Stimulated activated CD4-positive, alpha-beta T cell treated with anti-CD3 and anti-CD28 coated beads, Interleukin-2, amount 100 ng/mL, for 48 hours (primary cell): Measurements from ENCODE around the gene FILIP1L.
"Not testable (repeated sequence)": the region's sequence is repeated elsewhere in the genome, so short reads cannot be mapped to it uniquely, and the experiment has no call there.

Experiments used
- DNase-seq, 2 donors: peaks; one replicate each; pipeline ENCODE4 v3.0.0-alpha.2; 2020

Gene FILIP1L

DNA sequence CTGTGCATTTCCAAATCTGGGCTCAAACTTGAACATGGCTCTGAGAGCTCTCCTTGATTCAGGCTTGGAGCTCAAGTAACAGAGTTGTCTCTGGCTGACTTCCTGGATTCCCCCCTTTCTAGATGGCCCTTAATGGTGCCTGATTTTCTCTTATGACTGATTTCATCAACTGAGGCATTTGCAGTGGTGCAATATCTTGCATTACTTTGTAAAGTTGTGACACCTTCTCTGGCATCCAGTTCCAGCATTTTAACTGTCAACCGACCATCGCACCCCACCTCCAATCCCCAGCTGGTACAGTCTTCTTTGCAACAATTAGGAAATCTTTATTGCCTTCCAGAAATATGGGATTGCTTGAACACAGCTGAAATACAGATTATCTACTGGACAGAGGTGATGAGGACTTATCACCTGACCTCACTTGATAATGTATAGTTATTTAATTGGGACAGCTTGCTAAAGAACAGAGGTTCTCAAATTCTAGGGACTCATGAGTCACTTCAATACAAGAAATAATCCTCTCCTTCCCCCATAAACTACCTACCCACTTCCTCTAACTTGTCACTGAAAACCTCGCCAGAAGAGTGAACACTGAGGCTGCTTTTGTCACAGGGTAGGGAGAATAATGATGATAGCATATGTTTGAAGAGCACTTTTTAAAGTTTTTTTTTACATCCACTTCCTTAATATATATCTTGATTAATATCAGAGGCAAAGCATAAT lies 41.8 kb downstream of the FILIP1L start:
- no peak for DNase-seq

DNA sequence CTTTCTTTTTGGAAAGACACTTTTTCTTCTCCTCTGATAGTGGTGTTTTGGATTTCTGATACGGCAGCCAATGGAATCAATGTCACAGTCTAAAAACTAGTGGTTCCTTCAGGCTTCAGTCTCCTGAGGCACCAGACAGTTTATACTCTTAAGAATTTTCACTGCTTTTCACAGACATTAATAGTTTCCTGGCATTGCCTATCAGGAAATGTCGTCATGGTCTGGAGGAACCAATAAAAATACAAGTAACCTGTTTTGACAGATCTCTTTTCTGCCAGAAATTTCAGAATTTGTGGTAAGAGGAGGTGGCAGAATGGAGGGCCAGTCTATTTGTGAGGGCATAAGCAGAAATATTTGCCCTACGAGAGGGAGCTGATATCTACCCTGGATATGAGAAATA lies 44.8 kb downstream of the FILIP1L start:
- no peak for DNase-seq

DNA sequence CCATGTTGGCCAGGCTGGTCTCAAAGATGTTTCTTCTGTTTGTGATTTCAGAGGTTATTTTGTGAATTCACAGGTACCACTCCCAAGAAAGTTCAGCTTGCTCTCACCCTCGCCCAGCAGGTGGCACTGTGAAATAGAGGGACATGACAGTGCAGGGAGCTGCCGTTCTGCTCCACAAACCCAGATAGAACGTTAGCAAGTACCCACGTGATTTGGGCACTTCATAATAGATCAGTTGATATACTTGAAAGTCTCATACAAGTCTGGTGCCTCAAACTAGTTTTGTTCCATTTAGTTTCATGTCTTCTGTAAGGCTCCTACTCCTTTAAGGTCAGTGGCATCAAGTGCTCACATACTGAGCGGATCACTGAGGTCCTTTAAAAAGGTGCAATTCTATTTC lies 45.5 kb downstream of the FILIP1L start:
- DNase-seq, result peak; percentile 71 to 78

DNA sequence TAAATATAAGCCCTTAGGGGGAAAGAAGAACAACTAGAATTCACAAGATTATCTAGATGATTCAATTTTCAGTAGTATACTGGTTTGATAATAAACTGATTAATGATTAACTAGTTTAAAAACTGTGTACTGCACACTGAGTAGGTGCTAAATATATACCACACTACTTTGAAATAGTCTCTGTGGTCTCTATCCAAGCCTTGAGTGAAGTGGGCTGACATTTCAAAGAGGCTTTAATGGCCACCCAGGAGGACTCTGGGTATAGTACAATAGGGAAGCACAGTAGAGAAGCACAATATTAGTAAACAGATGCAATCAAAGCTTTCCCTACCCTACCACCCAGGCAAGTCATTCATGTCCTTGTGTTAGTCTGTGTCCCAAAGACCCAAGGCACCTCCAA lies 46.7 kb downstream of the FILIP1L start:
- DNase-seq, result no peak

DNA sequence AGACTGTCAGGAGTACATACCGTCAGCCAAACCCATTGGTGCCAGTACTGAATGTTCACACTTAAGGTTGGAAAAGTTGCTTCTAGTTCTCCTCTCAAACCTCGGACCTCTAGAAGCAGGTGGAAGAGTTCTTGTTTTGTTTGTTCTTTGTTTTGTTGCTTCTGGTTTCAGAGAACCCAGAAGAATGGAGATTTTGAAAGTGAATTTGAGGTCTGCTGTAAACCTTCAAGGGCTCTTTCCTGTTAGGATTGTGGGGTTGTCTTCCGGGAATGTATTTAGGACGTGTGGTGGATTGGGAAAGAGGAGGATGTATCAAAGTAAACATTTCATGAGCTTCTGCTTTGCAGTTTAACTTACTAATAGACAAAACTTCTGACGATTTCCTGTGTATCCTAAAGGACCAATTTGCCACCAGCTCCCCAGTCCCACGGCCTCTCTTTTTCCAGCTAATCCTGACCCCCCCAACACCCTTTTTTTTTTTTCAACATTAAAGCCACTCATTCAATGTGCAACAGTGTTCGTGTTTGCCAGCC lies 50.3 kb downstream of the FILIP1L start:
- DNase-seq, result no peak

DNA sequence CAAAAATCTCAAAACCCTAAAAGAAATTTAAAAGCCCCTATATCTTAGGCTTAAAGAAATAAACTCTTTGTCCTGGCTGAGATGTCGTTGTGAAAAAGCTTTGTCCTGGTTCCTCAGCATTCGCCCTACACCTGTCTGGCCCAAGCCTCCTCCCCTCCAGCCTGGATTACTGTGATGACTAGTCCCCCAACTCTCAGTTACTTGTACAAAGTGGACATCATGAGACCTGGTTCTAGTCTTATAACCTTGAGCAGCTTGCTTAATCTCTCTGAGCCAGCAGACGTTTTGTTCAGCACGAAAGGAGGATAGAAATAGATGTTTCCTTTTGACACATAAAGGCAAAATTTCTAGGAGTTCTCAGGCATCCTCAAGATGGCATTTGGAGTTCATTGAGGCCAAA lies 51.6 kb downstream of the FILIP1L start:
- no peak for DNase-seq

DNA sequence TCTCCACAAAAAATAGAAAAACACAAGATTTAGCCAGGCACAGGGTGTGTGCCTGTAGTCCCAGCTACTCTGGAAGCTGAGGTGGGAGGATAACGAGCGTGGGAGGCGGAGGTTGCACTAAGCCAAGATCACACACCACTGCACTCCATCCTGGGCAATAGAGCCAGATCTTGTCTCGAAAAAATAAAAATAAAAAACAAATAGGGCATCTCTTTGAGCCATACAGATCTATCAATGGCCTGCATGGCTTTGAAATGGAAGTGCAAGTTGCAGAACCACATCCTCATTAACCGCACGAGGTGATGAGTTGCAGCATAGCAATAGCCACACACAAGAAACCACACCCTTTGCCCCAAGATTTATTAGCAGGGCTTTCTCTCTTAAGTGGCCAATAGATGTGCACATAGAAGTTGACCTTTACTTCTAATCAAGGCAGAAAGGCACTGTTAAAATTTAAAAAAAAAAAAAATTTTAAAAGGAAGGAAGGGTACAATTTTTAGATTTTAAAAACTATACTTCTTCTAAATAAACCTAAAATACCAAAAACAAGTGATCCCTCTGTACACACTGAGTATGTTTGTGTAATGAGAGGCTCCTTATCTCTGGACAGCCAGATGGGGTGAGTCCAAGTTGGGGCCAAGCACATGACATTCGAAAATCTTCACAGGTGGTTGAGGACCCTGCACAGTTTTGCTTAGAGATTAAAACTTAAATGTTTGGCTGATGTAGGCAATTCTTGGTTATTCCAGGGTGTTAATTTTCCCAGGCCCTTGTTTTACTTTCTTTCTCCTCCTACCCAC lies 53.4 kb downstream of the FILIP1L start:
- DNase-seq, result no peak

DNA sequence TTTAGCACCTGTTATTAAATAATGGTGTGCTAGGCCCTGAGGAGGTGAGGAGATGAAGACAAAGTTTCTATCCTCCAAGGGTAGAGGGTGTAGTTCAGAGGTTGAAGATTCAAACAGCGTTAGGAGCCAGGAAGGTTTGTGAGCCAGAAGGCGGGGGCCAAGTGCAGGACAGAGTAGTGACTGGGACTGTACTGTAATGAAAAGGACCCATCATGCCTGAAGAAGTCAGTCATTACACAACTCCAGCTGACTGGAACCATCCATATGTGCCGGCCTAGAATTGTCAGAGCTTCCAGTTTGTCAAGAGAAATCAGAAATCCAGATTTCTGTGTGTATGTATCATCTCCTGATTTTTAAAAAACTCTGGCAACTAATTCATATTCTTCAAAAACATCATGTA lies 54.8 kb downstream of the FILIP1L start:
- no peak for DNase-seq

DNA sequence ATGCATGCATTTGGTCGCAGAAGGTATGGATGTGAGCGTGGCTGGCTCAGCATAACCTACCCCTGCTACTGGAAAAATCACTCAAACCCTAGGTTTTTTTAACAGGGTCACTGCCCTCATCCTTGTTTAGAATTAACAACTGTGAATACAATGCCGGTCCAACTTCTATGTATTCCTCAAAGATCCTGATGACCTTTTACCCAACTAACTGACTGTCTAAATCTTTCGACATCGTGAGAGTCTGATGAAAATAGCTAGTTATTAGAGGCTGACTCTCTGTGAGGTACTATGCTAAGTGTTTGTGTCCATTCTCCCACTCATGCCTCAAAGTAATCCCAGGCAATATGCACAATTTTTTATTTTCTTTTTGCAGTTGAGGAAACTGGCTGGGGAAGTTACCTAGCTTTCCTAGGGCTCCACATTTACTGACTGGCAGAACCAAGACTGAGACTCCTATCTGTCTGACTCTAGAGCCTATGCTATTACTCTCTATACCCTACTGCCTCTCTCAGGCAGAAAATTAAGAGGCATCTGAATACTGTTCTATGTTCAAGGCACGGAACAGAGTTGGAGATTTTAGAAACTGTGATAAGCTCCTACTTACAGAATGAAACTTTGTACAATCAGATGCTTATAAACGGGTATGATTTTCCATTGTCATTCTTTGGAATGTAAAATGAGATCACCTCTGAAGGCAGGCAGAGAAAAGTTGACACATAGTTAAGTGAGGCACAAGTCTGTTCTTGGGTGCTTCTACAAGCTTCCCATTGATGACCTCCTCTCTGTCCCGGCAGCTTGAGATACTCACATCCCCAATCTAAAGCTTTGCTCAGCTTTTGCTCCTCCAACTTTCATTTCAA lies 56.4 kb downstream of the FILIP1L start:
- no peak for DNase-seq

DNA sequence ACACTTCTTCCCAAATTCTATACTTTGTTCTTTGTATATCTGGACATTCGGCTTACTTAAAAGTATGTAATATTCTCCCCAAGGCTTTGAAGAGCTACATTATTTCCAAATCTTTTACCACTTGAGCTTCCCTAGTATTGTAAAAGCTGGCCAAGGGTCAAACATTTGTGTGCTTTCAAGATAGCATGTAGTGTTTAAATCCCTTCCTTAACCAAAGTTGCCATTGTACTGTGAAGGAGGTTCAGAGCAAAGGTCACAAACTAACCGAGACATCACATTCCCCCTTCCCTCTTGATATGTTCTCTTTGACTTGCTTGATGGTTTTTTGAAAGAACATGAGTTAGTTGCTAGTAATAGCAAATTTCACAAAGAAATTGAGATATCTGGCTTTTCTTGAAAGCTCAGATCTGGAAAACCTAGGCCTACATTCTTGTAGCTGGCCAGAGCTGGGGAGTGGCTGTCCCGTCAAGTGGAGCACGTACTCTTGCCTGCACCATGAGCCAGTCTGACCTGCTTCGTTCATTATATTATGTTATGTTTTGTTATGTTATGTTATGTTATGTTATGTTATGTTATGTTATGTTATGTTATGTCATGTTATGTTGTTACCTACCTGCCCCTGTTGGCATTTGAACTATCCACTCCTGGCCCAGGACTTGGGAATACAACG lies 60.2 kb downstream of the FILIP1L start:
- DNase-seq, result no peak

DNA sequence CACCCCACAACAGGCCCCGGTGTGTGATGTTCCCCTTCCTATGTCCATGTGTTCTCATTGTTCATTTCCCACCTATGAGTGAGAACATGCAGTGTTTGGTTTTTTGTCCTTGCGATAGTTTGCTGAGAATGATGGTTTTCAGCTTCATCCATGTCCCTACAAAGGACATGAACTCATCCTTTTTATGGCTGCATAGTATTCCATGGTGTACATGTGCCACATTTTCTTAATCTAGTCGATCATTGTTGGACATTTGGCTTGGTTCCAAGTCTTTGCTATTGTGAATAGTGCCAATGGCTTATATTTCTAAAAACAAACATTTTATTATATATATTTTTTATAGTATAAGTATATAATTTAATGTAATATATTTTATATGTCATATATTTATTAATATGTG lies 62.8 kb downstream of the FILIP1L start:
- not testable (repeated sequence) for DNase-seq

DNA sequence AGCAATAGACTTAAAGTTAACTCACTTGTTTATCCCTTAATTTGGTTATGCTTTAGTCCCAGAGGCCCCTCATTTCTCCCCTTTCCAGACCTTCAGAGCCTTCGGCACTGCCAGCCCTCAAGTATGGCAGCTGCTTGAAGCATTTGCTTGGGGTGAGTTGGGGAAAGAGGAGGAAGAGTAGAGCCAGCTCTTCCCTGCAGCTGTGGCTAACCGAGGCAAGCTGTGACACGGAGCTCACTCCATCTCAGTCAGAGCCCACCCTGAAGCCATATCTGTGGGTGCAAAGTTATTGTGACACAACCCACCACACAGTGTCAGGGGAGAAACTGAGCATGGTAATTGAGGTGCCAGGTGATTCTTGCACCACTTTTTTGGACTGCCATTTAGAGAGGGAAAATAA lies 66.1 kb downstream of the FILIP1L start:
- no peak for DNase-seq

DNA sequence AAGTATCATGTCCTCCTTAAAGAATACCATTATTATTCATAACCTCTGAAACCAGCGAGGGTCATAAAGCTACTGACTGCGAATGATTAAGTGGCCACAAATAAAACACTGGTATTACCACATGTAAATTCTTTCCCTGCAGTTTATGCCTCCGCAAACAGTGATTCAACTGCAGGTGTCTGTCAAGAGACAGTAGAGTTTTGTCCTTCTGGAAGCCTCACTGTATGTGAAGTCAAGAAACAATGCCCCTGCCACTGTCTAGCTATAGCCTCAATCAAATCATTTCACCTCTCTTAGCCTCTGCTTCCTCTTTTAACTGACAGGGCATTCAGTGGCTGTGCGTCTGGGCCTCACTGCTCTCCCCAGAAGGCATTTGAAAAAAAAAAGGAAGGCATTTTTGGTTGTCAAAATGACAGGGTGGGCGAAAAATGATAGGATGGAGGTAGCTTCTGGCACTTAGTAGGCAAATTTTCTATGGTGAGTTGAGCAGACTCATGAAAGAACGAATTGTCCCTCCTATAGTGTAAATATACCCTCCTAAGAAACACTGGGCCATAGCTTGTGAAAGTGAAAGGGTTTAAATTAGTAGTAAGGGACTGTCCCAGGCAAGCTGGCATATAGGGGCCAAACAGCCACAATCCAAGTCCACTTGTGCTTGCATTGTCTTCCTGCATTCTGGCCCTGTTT lies 66.7 kb downstream of the FILIP1L start:
- DNase-seq, result no peak

DNA sequence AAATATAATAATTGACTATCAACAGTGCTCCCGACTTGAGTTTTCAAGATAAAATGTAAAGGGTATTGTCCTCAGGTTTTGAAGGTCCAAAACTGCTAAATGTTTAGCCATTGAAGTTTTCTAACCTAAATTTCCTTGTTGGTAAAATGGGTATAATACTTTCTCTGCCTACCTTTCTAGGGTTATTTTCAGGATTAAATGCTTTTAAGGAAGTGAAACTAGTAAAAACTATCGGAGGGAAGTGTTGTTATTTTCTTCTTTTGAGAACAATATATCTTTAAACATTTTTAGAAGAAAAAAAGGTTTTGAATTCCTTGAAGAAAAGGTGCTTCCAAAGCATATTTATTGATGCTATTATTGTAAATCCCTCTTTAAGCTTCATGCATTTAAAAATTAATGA lies 67.3 kb downstream of the FILIP1L start:
- no peak for DNase-seq

DNA sequence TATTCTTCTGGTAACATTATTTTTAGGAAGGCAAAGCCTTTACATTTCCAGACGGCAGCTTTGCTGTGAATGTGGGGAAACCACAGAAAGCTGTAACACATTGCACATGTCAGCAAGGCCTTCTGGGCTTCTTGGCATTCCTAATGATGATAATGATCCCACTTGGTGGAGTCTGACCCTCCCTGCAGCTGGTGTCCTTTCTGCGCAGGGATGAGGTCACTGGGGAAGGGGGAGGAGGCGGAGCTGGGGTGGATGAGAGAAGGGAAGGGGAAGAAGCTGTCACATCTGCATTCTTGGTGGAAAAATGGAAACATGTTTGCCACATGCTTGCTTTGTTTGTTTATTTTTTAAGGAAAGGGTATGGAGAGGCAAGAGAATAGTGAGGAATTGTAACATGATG lies 68.6 kb downstream of the FILIP1L start:
- no peak for DNase-seq

DNA sequence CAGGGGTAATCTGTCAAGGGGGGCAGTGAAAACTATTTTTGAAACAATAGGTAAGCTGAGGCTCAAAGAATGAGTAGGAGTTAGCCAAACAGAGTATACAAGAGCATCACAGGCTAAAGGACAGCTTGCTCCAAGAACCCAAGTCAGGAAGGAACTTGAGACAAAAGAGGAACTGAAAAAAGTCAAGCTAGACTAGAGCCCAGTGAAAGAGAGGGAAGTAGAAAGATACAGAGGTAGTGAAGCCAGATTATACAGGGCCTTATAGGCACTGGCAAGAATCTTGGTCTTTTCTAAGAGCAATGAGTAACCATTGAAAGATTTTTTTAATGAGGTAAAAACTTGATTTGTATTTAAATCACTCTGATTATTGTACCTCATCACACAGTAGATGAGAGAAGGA lies 69.9 kb downstream of the FILIP1L start:
- no peak for DNase-seq

DNA sequence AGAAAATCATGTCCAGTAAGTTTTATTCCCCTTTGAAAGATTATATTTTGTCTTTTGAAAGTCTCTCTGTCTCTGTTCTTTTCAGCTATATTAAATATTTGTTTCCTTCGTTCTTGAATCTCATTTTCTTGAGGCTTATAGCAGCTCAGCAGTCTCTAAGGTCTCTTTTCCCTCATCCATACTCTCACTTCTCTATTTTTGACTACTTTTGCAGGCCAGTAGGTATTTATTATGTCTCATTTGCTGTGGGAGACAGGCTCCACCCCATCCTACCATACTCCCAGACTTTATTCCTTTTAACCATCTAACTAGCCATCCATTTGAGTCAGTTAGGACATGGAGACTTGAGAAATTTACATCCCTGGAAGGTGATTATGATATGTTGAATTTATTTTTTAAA lies 71.0 kb downstream of the FILIP1L start:
- no peak for DNase-seq

DNA sequence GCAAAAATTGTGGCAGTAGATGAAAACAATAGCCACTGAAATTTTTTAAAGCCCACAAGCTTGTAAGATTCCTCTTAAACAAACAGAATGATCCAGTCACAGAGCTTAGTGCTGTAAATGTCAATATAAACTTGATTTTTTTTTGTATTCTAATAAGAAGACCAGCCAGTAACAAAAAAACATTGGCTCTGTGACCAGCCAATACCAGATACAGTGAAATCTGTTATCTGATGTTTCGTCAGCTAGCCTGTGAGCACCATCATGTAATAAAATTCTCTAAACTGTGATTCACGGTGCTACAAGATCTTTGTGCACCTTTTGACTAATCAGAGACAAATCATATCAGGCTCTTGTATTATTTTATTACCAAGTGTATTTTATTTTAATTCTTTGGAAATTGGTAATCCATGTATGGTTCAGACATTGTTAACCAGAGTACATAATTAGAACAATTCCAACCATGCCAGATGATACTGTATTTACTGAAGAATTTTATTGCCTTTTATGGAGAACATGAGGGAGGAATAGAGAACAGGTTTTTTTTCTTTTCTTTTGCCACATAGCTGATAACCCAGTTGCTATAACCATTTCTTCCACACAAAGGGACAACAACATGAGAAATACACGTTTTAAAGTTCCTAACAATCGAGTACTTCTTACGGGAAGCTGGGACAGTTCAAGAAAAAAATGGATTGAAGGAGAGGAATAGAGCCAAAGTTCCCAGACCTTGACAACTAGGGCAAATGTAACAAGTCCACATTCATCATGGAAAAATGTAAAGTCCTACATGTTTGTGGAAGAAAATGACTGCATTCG lies 71.9 kb downstream of the FILIP1L start:
- no peak for DNase-seq

DNA sequence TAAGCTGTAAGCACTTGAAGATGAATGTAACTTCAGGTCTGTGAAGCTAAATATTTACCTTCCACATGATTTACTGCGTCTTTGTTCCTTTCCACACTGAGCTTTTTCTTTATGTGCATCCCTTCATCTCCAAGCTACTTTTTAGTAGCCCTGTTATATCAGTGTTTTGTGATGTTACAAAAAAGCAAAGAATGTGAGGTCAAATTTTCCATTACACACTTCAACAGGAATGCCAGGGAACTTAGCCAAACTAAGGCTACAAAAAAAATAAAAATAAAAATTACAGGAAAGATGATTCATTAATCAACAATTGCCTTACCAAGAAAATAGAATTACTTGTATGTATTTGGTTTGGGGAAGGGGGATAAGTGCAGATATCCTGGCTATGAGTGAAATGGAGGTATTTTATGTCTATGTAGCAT lies 73.0 kb downstream of the FILIP1L start:
- DNase-seq, result no peak

DNA sequence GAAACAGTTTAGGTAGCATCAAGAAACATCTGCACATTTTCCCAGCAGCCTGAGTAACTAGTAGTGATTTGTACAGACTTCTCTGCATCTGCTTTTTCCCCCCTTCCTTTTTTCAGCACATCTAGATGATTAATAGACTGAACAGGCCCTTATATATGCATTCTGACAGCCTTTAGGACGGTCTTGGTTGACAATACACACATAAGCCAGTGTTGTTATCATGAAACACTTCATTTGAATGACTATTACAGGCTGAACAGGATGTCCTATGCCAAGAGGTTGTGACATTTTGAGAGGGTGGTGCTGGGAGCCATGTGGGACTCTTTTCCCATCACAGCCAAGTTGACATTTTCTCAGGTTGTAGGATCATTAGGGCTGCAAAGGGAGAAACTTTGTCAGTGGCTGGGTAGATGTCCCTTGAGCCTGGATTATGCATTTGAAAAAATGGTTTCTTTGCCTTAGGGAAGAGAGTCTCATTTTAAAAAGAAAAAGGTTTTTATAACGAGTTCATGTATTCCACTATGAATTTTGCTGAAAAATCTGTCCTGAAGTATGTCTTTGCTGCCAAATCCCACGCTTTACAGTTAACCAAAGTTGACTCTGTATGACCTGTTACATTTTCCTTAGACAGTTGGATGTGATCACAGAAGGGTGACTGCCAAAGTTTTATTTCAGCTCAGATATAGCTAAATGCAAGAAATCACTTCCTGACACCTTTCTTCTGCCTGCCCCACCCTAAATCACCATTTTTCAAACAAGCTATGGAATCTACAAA lies 73.7 kb downstream of the FILIP1L start:
- no peak for DNase-seq
